HepG2 (cell line): ENCODE data around the gene CELSR3. TPM values are rescaled to one million over a fixed set of nuclear protein-coding genes. Genes with fewer than 3 reads are reported as not detected.

Experiments
- ASH2L ChIP-seq: fragments of 300-600, 200-600 bp; sonication (generic); IDR thresholded peaks from 2 replicates; pipeline ENCODE4 v1.7.0; 2017; ENCODE audit warnings: low read depth, mild to moderate bottlenecking, moderate library complexity, mixed read lengths, low read length; ENCODE audit not compliant: insufficient read length
- CC2D1A ChIP-seq: sonication (generic); formaldehyde crosslinking; IDR thresholded peaks from 2 replicates; pipeline ENCODE4 v1.8.1; 2023; ENCODE audit warnings: mild to moderate bottlenecking, missing genetic modification reagents
- CREB1 ChIP-seq, 2 experiments: fragments of 450-650 bp in 1 of 2; IDR thresholded peaks; 2 replicates each; pipeline ENCODE4 v1.6.1; 2016 to 2017; ENCODE audit warnings: control low read depth in 1 of 2, mild to moderate bottlenecking in 1 of 2, missing compliant biosample characterization in 1 of 2, missing genetic modification characterization in 1 of 2
- ETV5 ChIP-seq: IDR thresholded peaks from 2 replicates; pipeline ENCODE4 v1.6.1; 2018; ENCODE audit warnings: missing biosample characterization, missing genetic modification reagents, inconsistent platforms, borderline replicate concordance
- HIVEP1 ChIP-seq: sonication (generic); formaldehyde crosslinking; IDR thresholded peaks from 2 replicates; pipeline ENCODE4 v1.4.0; 2020; ENCODE audit warnings: mild to moderate bottlenecking, missing genetic modification reagents
- HOXD1 ChIP-seq: sonication (generic); formaldehyde crosslinking; IDR thresholded peaks from 2 replicates; pipeline ENCODE4 v1.5.0; 2020; ENCODE audit warnings: missing genetic modification reagents
- KAT2B ChIP-seq: fragments of 150-350 bp; IDR thresholded peaks from 2 replicates; pipeline ENCODE4 v1.6.1; 2014; ENCODE audit warnings: low read depth, low read length, borderline replicate concordance
- MEIS2 ChIP-seq: sonication (generic); formaldehyde crosslinking; IDR thresholded peaks from 2 replicates; pipeline ENCODE4 v1.9.0; 2021; ENCODE audit warnings: mild to moderate bottlenecking, missing genetic modification reagents
- NFKBIZ ChIP-seq: IDR thresholded peaks from 2 replicates; pipeline ENCODE4 v1.6.1; 2018; ENCODE audit warnings: missing genetic modification reagents, missing compliant biosample characterization
- NR3C1 ChIP-seq: sonication (generic); formaldehyde crosslinking; IDR thresholded peaks from 2 replicates; pipeline ENCODE4 v1.4.0; 2020; ENCODE audit warnings: missing genetic modification reagents
- PAWR ChIP-seq: sonication (generic); formaldehyde crosslinking; IDR thresholded peaks from 2 replicates; pipeline ENCODE4 v1.4.0; 2020; ENCODE audit warnings: missing genetic modification reagents, mild to moderate bottlenecking, borderline replicate concordance
- ZNF33B ChIP-seq: sonication (generic); formaldehyde crosslinking; IDR thresholded peaks from 2 replicates; pipeline ENCODE4 v1.5.1; 2020; ENCODE audit warnings: mild to moderate bottlenecking, missing genetic modification reagents
- ZNF34 ChIP-seq: sonication (generic); formaldehyde crosslinking; IDR thresholded peaks from 2 replicates; pipeline ENCODE4 v1.4.0; 2020; ENCODE audit warnings: mild to moderate bottlenecking, missing genetic modification reagents, borderline replicate concordance
- ZNF441 ChIP-seq: sonication (generic); formaldehyde crosslinking; IDR thresholded peaks from 2 replicates; pipeline ENCODE4 v1.7.0; 2021; ENCODE audit warnings: missing genetic modification reagents, borderline replicate concordance
- ZNF652 ChIP-seq: IDR thresholded peaks from 2 replicates; pipeline ENCODE4 v1.6.1; 2016; ENCODE audit warnings: low read depth, borderline replicate concordance
- ZNF816 ChIP-seq: sonication (generic); formaldehyde crosslinking; IDR thresholded peaks from 2 replicates; pipeline ENCODE4 v1.8.0; 2022; ENCODE audit warnings: missing genetic modification reagents, mild to moderate bottlenecking, borderline replicate concordance
- ZSCAN20 ChIP-seq: sonication (generic); formaldehyde crosslinking; IDR thresholded peaks from 2 replicates; pipeline ENCODE4 v1.4.0; 2020; ENCODE audit warnings: missing genetic modification reagents, mild to moderate bottlenecking, borderline replicate concordance
- polyA plus RNA-seq, 8 experiments: library from polyadenylated mRNA; depleted of rRNA in 3 of 8; stranded (reverse) in 7 of 8; unstranded in 1 of 8; fragments of >200 nt; fragmentation: Illumina TruSeq in 4 of 8; extraction: Trizol in 4 of 8; gene quantifications; 2 replicates each; pipeline versions ENCODE4 v1.2.1 to v1.2.3, GENCODE V29; 2011 to 2016; ENCODE audit warnings: low read depth in 4 of 8, missing spikeins in 1 of 8, mixed read lengths in 1 of 8; ENCODE audit not compliant: insufficient read depth in 1 of 8
- total RNA-seq, 5 experiments: library from RNA; depleted of rRNA; stranded (reverse); fragments of >200 nt; fragmentation: Illumina TruSeq; extraction: Trizol; gene quantifications; 2 replicates each; pipeline ENCODE4 v1.2.3, GENCODE V29; 2016; ENCODE audit warnings: low read depth in 1 of 5
- TF ChIP-seq, protein P1 (sequence below): conservative IDR thresholded peaks from 2 replicates; pipeline ENCODE4 v1.6.1; 2018; ENCODE audit warnings: missing genetic modification reagents
- TF ChIP-seq, protein P2 (sequence below): IDR thresholded peaks from 2 replicates; pipeline ENCODE4 v1.6.1; 2012; ENCODE audit warnings: low read length, improper control_type of control experiment
- TF ChIP-seq, protein P3 (sequence below): sonication (generic); formaldehyde crosslinking; IDR thresholded peaks from 2 replicates; pipeline ENCODE4 v1.9.0; 2021; ENCODE audit warnings: missing genetic modification reagents, mild to moderate bottlenecking, borderline replicate concordance
- TF ChIP-seq, protein P4 (sequence below): IDR thresholded peaks from 2 replicates; pipeline ENCODE4 v1.6.1; 2016; ENCODE audit warnings: low read depth, borderline replicate concordance

CELSR3 gene
- total and polyA plus RNA-seq, 2 of the 13 experiments (the other 11 are each of a cell fraction or from before 2014, with no cell fraction given), result 5.4 to 6.7 TPM

DNA sequence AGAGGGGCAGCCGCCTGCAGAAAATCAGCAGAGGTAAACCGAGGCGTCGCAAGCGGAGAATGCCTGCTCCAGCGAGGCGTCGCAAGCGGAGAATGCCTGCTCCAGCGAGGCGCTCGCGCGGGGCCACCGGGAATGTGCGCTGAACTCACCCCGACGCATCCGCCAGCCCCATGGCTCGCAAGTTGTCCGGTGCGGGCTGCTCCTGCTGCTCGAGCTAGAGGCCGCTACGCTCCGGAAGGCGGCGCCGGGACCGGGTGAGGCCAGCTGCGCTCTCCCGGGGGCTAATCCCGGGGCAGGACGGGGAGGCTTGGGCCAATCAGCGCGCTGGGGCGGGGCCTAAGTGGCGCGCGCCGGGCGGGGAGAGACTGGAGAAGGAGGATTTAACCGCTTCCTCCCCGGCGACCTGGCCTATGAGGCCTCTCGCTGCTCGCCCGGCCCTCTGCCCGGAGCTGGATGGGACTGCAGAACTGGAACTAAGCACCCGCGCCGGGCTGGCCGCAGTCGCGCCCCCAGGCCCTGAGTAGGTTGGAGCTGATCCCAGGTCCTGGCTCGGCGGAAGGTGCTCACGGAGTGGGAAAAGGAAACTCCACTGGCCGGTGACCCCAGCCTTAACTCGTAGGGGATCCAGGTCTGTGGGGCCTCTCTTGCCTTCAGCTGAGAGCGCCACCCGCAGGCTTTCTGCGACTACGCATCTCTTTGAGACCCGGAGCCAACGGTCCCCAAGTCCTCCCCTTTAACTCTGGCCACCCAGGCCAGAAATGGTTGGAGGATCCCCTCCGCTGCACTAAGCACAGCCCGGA is 27.3 kb downstream of the CELSR3 start, which contains the start of gene SLC26A6 (continued):
- TF ChIP-seq HIVEP1 (CRISPR knock-in tag) (no peak; the same call in none of the 2 replicates), ZSCAN20 (CRISPR knock-in tag) (peak; percentile 51; the same call in 1 of the 2 replicates), NR3C1 (CRISPR knock-in tag) (no peak), PAWR (no peak), ZNF34 (CRISPR knock-in tag) (no peak), ETV5 (CRISPR knock-in tag) (peak; percentile 75), ASH2L (peak; percentile 57), KAT2B (no peak), ZNF816 (0 out of 2 replicates have a peak, but pooled peaks have one; percentile 80), ZNF652 (CRISPR knock-in tag) (peak; percentile 98), ZNF441 (CRISPR knock-in tag) (peak; percentile 26), CREB1 (IDR thresholded peaks at IDR 0.05) (no peak; the same call in 1 of the 2 replicates), CREB1 (CRISPR knock-in tag; IDR thresholded peaks at IDR 0.05) (no peak), ZNF33B (CRISPR knock-in tag) (peak; percentile 50; the same call in 1 of the 2 replicates), HOXD1 (CRISPR knock-in tag) (0 out of 2 replicates have a peak, but pooled peaks have one; percentile 22), NFKBIZ (CRISPR knock-in tag) (0 out of 2 replicates have a peak, but pooled peaks have one; percentile 29), MEIS2 (no peak), CC2D1A (CRISPR knock-in tag) (no peak)
- TF ChIP-seq, protein P1, sequence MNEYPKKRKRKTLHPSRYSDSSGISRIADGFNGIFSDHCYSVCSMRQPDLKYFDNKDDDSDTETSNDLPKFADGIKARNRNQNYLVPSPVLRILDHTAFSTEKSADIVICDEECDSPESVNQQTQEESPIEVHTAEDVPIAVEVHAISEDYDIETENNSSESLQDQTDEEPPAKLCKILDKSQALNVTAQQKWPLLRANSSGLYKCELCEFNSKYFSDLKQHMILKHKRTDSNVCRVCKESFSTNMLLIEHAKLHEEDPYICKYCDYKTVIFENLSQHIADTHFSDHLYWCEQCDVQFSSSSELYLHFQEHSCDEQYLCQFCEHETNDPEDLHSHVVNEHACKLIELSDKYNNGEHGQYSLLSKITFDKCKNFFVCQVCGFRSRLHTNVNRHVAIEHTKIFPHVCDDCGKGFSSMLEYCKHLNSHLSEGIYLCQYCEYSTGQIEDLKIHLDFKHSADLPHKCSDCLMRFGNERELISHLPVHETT (CRISPR knock-in tag), result no peak
- TF ChIP-seq, protein P2, sequence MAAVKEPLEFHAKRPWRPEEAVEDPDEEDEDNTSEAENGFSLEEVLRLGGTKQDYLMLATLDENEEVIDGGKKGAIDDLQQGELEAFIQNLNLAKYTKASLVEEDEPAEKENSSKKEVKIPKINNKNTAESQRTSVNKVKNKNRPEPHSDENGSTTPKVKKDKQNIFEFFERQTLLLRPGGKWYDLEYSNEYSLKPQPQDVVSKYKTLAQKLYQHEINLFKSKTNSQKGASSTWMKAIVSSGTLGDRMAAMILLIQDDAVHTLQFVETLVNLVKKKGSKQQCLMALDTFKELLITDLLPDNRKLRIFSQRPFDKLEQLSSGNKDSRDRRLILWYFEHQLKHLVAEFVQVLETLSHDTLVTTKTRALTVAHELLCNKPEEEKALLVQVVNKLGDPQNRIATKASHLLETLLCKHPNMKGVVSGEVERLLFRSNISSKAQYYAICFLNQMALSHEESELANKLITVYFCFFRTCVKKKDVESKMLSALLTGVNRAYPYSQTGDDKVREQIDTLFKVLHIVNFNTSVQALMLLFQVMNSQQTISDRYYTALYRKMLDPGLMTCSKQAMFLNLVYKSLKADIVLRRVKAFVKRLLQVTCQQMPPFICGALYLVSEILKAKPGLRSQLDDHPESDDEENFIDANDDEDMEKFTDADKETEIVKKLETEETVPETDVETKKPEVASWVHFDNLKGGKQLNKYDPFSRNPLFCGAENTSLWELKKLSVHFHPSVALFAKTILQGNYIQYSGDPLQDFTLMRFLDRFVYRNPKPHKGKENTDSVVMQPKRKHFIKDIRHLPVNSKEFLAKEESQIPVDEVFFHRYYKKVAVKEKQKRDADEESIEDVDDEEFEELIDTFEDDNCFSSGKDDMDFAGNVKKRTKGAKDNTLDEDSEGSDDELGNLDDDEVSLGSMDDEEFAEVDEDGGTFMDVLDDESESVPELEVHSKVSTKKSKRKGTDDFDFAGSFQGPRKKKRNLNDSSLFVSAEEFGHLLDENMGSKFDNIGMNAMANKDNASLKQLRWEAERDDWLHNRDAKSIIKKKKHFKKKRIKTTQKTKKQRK, result no peak
- TF ChIP-seq, protein P3, sequence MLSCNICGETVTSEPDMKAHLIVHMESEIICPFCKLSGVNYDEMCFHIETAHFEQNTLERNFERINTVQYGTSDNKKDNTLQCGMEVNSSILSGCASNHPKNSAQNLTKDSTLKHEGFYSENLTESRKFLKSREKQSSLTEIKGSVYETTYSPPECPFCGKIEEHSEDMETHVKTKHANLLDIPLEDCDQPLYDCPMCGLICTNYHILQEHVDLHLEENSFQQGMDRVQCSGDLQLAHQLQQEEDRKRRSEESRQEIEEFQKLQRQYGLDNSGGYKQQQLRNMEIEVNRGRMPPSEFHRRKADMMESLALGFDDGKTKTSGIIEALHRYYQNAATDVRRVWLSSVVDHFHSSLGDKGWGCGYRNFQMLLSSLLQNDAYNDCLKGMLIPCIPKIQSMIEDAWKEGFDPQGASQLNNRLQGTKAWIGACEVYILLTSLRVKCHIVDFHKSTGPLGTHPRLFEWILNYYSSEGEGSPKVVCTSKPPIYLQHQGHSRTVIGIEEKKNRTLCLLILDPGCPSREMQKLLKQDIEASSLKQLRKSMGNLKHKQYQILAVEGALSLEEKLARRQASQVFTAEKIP (CRISPR knock-in tag), result no peak
- TF ChIP-seq, protein P4, sequence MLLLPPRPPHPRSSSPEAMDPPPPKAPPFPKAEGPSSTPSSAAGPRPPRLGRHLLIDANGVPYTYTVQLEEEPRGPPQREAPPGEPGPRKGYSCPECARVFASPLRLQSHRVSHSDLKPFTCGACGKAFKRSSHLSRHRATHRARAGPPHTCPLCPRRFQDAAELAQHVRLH, result no peak
